A673 (cell line): ENCODE measurements around the gene TBC1D5.

ENCODE experiments used
- CTCF ChIP-seq: fragments of 300-800, 200-600 bp; sonication (generic); conservative IDR thresholded peaks from 2 replicates; pipeline ENCODE4 v1.5.1; 2017; ENCODE audit warnings: low read depth, mild to moderate bottlenecking, antibody characterized with exemption, low read length, moderate library complexity, mixed read lengths
- EZH2 ChIP-seq: fragments of 200-600 bp; sonication (generic); IDR thresholded peaks from 2 replicates; pipeline ENCODE4 v1.6.1; 2017; ENCODE audit warnings: borderline replicate concordance, low read depth, mild to moderate bottlenecking, mixed read lengths, antibody characterized with exemption, low read length; ENCODE audit not compliant: poor library complexity, severe bottlenecking

- no peak for TF ChIP-seq CTCF
- no peak for TF ChIP-seq EZH2
Measured at GRCh38 chr3:17125738-17126442, 616.5 kb downstream of the TBC1D5 start.
